ENCODE measurements around the gene GTF2H4.

Gene GTF2H4

DNA sequence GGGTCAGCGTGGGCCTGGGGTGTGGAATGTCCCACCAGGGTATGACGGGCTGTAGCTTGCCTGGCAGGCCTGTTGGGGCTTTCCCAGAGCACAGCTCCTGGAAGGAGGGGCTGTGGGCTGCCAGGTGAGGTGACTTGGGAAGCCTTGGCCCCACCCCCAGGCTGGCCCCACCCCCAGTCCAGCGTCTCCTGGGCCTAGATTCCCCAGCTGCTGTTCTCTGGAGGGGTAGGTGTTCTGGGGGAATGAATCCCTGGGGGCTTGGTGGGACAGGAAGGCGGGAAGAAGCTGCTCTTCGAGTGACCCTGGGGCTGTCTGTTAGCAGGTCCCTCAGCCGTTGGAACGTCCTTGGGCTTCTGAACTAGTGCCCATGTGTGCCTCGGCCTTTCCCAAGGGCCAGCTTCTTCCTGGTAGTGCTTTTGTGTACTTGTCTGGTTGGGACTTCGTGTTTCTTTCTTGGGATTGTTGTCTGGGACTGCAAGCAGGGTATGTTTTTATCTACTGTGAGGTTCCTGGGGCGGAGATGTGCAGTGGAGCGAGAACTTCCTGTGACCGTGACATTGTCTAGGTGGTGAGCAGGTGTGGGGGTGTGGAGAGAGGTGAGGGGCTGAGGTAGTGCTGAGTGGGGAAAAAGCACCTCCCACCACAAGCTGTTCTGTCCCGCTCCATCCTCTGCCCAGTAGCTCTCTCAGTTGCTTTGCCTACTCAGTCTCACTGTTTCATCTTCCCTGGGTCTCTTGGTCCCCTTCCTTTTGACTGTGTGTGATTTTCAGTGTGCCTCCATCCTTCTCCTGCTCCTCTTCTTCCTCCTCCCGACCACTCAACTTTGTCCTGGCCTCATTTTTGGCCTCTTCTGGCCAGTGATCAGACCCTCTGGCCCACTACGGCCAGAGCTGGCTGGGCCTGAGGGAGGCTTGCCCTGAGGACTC lies 25.0 kb upstream of the GTF2H4 start:
- DNase-seq, result no peak

DNA sequence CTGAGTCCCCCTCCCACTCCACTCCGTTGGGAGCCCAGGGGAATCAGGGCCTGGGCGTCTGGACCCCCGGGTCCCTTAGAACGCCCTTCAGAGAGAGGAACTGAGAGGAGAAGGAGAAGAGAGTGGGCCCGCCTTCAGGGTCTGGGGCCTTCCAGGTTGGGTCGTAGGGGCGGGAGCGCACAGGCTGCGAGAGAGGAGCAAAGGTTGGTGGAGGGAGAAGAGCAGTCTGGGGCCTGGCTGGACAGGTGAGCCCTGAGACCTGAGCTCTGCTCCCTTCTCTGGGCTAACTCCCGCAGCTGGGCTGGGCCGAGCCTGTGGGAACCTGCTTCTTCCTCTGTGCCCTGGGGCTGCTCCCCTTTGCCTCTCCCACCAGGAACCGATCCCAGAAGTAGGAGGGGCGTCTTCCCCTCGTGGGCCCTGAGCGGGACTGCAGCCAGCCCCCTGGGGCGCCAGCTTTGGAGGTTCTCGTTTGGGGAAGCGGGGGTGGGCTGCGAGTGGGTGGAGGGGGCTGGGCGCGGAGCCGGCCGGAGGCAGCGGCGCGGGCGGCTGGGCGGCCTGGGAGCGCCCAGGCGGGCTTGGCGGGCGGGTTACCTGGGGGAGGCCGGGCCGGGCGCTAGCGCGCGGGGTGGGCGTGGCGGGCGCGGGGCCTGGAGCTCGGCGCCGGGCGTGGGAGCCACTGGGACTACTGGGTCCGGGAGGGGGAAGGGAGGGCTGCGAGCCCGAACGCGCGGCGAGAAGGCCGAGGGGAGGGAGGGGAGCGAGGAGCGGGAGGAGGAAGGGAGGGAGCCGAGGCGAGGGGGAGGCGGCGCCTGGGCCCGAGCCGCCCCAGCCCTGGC lies 24.1 kb upstream of the GTF2H4 start, which contains the start of gene DDR1:
Gene DDR1, plus strand, starts transcription at position 835 of the 836 bp plus-strand sequence. CDS start 4,211 bp downstream, outside the sequence.
- DNase-seq, result peak in 1 of 2 experiments; percentile 25

- peak in 1 of 2 experiments; percentile 36 for DNase-seq
These were observed 23.2 kb upstream of the GTF2H4 start for GRCh38 chr6:30884521-30885480.

GRCh38 chr6:30885481-30885998 lies 22.5 kb upstream of the GTF2H4 start:
- DNase-seq, result no peak

DNA sequence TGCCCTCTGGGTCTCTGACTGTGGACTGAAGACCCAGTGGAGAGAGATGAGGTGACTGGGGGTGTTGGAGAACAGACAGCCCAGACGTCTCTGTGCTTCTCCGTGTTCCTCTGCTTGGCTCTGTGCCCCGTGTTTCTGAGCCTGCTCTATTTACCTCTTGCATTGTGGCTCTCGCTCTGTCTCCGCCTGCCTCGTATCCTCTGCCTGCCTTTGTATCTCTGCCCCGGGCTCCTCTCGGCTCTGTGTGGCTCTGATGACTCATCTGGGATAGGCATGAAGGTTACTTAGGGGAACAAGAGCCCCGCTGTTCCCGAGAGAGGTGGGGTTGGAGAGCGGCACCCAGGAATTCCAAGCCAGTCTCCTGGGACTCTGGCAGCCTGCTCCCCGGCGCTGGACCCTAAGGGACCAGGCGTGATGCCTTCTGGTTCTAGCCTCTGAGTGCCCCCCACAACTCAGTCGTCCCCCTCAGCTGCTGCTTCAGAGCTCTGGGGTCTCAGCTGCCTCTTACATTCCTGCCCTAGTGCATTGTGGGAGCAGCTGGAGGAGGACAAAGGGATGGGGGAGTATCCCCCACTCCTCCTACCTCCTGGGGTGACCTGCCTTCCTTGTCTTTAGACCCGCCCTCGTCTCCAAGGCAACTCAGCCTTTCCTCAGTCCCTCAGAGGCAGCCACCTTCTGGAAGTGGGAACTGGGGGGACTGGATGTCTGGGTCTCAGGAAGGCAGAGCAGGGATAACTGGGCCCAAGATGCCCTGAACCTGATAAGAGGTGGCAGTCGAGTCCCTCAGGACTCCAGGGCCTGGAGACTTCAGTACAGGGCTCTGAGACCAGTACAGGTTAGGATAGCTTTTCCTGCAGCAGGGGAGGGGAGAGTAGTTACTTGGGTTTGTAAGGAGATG lies 21.8 kb upstream of the GTF2H4 start:
- peak; percentile 45 to 80 for DNase-seq

DNA sequence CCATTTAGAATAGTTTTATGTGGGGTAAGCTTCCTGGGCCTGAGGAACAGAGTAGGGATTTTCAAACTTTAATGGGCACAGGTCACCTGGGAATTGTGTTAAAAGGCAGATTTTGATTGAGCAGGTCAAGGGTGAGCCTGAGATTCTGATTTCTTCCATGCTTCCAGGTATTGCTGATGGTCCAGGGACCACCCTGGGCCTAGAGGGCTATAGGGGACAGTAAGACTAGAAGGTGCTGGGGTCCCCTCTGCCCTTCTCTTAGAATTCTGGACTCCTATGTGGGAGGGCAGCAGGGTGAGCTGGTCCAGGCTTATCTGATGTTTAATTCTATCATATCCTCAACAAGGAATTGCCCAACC lies 21.1 kb upstream of the GTF2H4 start:
- DNase-seq, result no peak

DNA sequence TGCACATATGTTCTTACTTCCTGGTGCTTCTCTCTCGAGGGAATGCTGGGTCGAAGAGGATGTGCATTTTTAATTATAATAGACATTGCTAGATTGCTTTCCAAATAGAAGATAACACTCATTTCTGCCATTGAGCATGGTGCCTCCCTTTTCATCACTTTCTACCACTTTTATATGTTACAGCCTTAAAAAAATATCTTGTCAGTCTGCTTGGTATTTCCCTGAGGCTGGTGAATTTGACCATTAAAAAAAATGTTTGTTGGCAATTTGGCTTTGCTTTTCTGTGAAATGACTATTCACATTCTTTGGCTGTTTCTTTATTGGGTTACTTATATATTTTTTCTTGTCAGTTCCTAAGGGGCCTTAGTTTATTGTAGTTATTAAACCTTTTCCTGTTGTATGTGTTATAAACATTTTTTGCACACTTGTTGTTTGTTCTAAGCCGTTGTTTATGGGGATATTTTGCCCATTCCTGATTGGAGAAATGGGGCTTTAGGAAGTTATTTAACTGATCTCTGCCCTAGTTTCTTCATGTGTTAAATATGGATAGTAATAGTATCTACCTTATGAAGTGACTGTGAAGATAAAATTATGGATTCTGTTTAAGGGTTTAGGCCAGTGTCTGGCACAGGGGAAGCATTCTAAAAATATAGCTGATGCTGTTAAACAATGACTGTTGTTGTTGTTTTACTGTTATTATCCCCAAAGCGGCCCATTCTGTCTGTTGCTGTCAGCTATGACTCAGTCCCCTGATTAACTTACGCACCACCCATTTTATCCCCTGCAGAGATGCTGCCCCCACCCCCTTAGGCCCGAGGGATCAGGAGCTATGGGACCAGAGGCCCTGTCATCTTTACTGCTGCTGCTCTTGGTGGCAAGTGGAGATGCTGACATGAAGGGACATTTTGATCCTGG lies 19.8 kb upstream of the GTF2H4 start:
- DNase-seq, result no peak

GRCh38 chr6:30888816-30889495 lies 19.1 kb upstream of the GTF2H4 start:
- no peak for DNase-seq

GRCh38 chr6:30889496-30889885 lies 18.5 kb upstream of the GTF2H4 start:
- DNase-seq, result no peak

GRCh38 chr6:30889921-30890645 lies 17.9 kb upstream of the GTF2H4 start:
- DNase-seq, result no peak

DNA sequence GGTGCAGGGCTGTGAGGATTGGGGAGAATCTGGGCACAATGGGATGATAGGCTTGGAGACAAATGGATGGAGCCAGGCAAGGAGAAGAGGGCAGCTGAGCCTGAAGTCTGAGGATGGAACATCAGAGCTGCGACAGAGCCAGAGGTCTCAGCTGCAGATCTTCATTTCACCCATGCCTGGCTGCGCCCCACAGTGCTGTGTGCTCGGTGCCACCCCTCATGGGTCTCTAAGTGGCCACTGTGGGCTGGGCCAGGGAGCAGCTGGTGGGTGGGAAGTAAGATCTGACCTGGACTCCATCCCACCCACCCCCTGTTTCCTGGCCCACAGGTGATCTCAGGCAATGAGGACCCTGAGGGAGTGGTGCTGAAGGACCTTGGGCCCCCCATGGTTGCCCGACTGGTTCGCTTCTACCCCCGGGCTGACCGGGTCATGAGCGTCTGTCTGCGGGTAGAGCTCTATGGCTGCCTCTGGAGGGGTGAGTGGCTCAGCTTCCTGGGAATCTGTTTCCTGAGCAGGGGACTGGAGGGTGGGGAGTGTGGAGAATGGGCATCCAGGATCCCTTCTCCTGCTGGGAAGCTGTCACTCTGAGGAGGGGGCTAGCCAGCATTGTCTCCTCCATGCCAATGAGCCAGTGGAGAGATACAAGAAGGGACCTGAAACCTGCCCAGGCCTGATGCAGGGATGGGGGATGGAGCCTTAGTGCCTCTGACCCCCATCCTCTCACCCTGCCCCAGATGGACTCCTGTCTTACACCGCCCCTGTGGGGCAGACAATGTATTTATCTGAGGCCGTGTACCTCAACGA lies 17.2 kb upstream of the GTF2H4 start:
- no peak for DNase-seq

DNA sequence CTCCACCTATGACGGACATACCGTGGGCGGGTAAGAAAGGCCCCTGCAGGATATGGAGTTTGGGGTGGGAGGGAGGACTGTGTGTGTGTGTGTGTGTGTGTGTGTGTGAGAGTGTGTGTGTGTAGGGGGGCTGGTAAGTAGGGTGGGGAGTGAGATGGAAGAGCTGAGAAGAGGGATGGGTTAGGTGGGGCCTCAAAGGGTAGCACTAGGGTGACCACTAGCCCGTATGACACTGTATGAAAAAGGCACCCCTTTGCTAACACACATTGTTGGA lies 16.6 kb upstream of the GTF2H4 start:
- DNase-seq, result no peak

GRCh38 chr6:30891816-30892538 lies 16.0 kb upstream of the GTF2H4 start:
- no peak for DNase-seq

- no peak for DNase-seq
These were observed 14.9 kb upstream of the GTF2H4 start for GRCh38 chr6:30893001-30893591.

GRCh38 chr6:30893666-30894065 lies 14.3 kb upstream of the GTF2H4 start:
- DNase-seq, result no peak

DNA sequence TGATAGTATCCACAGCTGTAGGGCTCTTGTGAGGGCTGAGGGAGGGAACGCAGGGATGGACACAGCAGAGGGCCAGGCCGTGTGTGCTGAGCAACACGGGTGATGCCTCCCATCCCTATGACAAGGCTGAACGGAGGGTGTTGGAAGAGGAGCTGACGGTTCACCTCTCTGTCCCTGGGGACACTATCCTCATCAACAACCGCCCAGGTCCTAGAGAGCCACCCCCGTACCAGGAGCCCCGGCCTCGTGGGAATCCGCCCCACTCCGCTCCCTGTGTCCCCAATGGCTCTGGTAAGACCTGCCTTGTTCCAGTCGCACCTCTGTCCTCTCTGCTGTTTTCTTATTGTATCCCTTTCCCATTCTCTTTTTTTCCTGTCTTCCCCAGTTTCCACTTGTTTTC lies 13.6 kb upstream of the GTF2H4 start:
- DNase-seq, result no peak

DNA sequence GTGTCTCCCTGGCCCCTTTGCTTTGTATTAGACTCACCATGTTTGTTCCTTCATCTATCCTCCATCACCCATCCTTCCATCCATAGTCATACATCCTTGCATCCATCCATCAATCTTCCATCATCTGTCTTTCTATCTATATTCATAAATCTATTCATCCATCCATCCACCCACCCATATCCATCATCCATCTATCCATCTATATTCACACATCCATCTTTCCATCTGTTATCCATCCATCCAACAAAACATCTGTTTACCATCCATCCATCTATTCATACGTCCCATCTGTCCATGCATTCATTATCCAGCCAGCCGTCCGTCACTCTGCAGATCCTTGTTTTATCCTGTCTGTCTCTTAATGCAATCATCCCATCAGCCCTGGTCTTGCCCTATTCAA lies 13.1 kb upstream of the GTF2H4 start:
- no peak for DNase-seq

Measured in SW 1271 (cell line).